ENCODE results near the gene FSIP1. TPM values are rescaled to one million over a fixed set of nuclear protein-coding genes. Genes with fewer than 3 reads are reported as not detected.

FSIP1 gene
- total RNA-seq, 1 donor = 3.6 TPM

GRCh38 chr15:39556461-39556860 lies 226.2 kb downstream of the FSIP1 start:
- H3K27ac ChIP-seq (ENCODE audit: low read depth, low read length) = no peak overlapping the region
- no peaks in the 10 kb centered on the region for H4K20me1 ChIP-seq (ENCODE audit: insufficient read depth, low read length)
- no peaks in the 10 kb centered on the region for H3K9me3 ChIP-seq (ENCODE audit: low read depth, low read length)
- no peak overlapping the region for H3K4me2 ChIP-seq (ENCODE audit: insufficient read depth, low read length)
- no peak overlapping the region for H3K4me3 ChIP-seq (ENCODE audit: insufficient read depth, low read length)
- H3K36me3 ChIP-seq (ENCODE audit: insufficient read depth, low read length) = no peaks in the 10 kb centered on the region
- H2AFZ ChIP-seq (ENCODE audit: low read length) = no peak overlapping the region
- no peaks in the 10 kb centered on the region for H3K27me3 ChIP-seq (ENCODE audit: insufficient read depth, low read length)
- H3K4me1 ChIP-seq (ENCODE audit: insufficient read depth, low read length) = no peaks in the 10 kb centered on the region
- no peaks in the 10 kb centered on the region for H3K79me2 ChIP-seq (ENCODE audit: insufficient read depth, low read length)
- TF ChIP-seq CTCF (IDR thresholded peaks at IDR 0.05; ENCODE audit: extremely low read depth, low read depth, low read length) = no peak
- no peak for DNase-seq (ENCODE audit: insufficient read length, low spot score, missing footprints)

- H3K79me2 ChIP-seq (ENCODE audit: insufficient read depth, low read length) = no peaks in the 10 kb centered on the region
- no peak overlapping the region for H3K4me3 ChIP-seq (ENCODE audit: insufficient read depth, low read length)
- H3K4me2 ChIP-seq (ENCODE audit: insufficient read depth, low read length) = no peak overlapping the region
- H3K27ac ChIP-seq (ENCODE audit: low read depth, low read length) = no peak overlapping the region
- no peaks in the 10 kb centered on the region for H3K9me3 ChIP-seq (ENCODE audit: low read depth, low read length)
- no peaks in the 10 kb centered on the region for H3K36me3 ChIP-seq (ENCODE audit: insufficient read depth, low read length)
- no peaks in the 10 kb centered on the region for H3K27me3 ChIP-seq (ENCODE audit: insufficient read depth, low read length)
- DNase-seq (ENCODE audit: insufficient read length, low spot score, missing footprints) = no peak
- H2AFZ ChIP-seq (ENCODE audit: low read length) = no peak overlapping the region
- no peaks in the 10 kb centered on the region for H3K4me1 ChIP-seq (ENCODE audit: insufficient read depth, low read length)
- H4K20me1 ChIP-seq (ENCODE audit: insufficient read depth, low read length) = no peaks in the 10 kb centered on the region
- no peak for TF ChIP-seq CTCF (IDR thresholded peaks at IDR 0.05; ENCODE audit: extremely low read depth, low read depth, low read length)
Measured at GRCh38 chr15:39555885-39556284, 226.8 kb downstream of the FSIP1 start.

GRCh38 chr15:39554746-39555387 lies 227.8 kb downstream of the FSIP1 start:
- Histone ChIP-seq H3K27ac (ENCODE audit: low read depth, low read length) (no peak overlapping the region), H3K4me2 (ENCODE audit: insufficient read depth, low read length) (no peak overlapping the region), H4K20me1 (ENCODE audit: insufficient read depth, low read length) (no peaks in the 10 kb centered on the region), H3K36me3 (ENCODE audit: insufficient read depth, low read length) (no peaks in the 10 kb centered on the region), H3K4me1 (ENCODE audit: insufficient read depth, low read length) (no peaks in the 10 kb centered on the region), H3K9me3 (ENCODE audit: low read depth, low read length) (no peaks in the 10 kb centered on the region), H3K4me3 (ENCODE audit: insufficient read depth, low read length) (no peak overlapping the region), H3K79me2 (ENCODE audit: insufficient read depth, low read length) (no peaks in the 10 kb centered on the region), H2AFZ (ENCODE audit: low read length) (no peak overlapping the region), H3K27me3 (ENCODE audit: insufficient read depth, low read length) (no peaks in the 10 kb centered on the region)
- TF ChIP-seq CTCF (IDR thresholded peaks at IDR 0.05; ENCODE audit: extremely low read depth, low read depth, low read length) = no peak
- DNase-seq (ENCODE audit: insufficient read length, low spot score, missing footprints) = no peak

- H3K27ac ChIP-seq (ENCODE audit: low read depth, low read length) = no peak overlapping the region
- H3K4me1 ChIP-seq (ENCODE audit: insufficient read depth, low read length) = no peaks in the 10 kb centered on the region
- DNase-seq (ENCODE audit: insufficient read length, low spot score, missing footprints) = no peak
- H3K4me3 ChIP-seq (ENCODE audit: insufficient read depth, low read length) = no peak overlapping the region
- no peaks in the 10 kb centered on the region for H3K9me3 ChIP-seq (ENCODE audit: low read depth, low read length)
- H3K79me2 ChIP-seq (ENCODE audit: insufficient read depth, low read length) = no peaks in the 10 kb centered on the region
- no peak overlapping the region for H2AFZ ChIP-seq (ENCODE audit: low read length)
- no peaks in the 10 kb centered on the region for H4K20me1 ChIP-seq (ENCODE audit: insufficient read depth, low read length)
- no peak overlapping the region for H3K4me2 ChIP-seq (ENCODE audit: insufficient read depth, low read length)
- H3K36me3 ChIP-seq (ENCODE audit: insufficient read depth, low read length) = no peaks in the 10 kb centered on the region
- no peaks in the 10 kb centered on the region for H3K27me3 ChIP-seq (ENCODE audit: insufficient read depth, low read length)
- TF ChIP-seq CTCF (IDR thresholded peaks at IDR 0.05; ENCODE audit: extremely low read depth, low read depth, low read length) = no peak
Measured at GRCh38 chr15:39553947-39554693, 228.5 kb downstream of the FSIP1 start.

Measured in osteoblast (primary cell).